Measurements from ENCODE around the gene TNKS1BP1. TPM values are rescaled to one million over a fixed set of nuclear protein-coding genes. Genes with fewer than 3 reads are reported as not detected.

TNKS1BP1 gene
- total and polyA plus RNA-seq, 2 of the 8 experiments (the other 6 are each of a cell fraction or from before 2014, with no cell fraction given), result 50.0 to 122 TPM

- TF ChIP-seq SP2 (IDR thresholded peaks at IDR 0.05; ENCODE audit: low read length), result no peak
- TF ChIP-seq CREB1 (IDR thresholded peaks at IDR 0.05), result no peak
- no peak for TF ChIP-seq SRF (IDR thresholded peaks at IDR 0.05; ENCODE audit: low read depth, low read length)
- TF ChIP-seq PHF8 (conservative IDR thresholded peaks at IDR 0.05; ENCODE audit: low read depth, low read length), result no peak
- no peak for TF ChIP-seq SIX5 (IDR thresholded peaks at IDR 0.05; ENCODE audit: low read depth, low read length)
- TF ChIP-seq RNF2 (IDR thresholded peaks at IDR 0.05; ENCODE audit: borderline replicate concordance, low read depth, low read length, missing control alignments, poor library complexity, severe bottlenecking), result no peak
Measured at GRCh38 chr11:57368845-57369232, 44.1 kb upstream of the TNKS1BP1 start (continued).
